Brain microvascular endothelial cell (primary cell): ENCODE data around the gene NLRP6.
A peak's percentile ranks its signal among the peaks of the same experiment; 100 is the strongest.
"Not testable (repeated sequence)": the region's sequence is repeated elsewhere in the genome, so short reads cannot be mapped to it uniquely, and the experiment has no call there.

Source experiments
- DNase-seq: peaks from one replicate; pipeline ENCODE4 v3.0.0-alpha.2; 2020
- H3K27ac ChIP-seq: fragments of 250-450 bp; sonication (Bioruptor Pico); 2 replicates; pipeline ENCODE4 v1.5.1; 2020; ENCODE audit warnings: mild to moderate bottlenecking, moderate library complexity
- H3K27me3 ChIP-seq: fragments of 250-450 bp; sonication (Bioruptor Pico); replicated peaks from 2 replicates; pipeline ENCODE4 v1.5.1; 2020; ENCODE audit warnings: mild to moderate bottlenecking
- H3K36me3 ChIP-seq: fragments of 250-450 bp; sonication (Bioruptor Pico); replicated peaks from 2 replicates; pipeline ENCODE4 v1.5.1; 2020; ENCODE audit warnings: mild to moderate bottlenecking
- H3K4me3 ChIP-seq: 2 replicates; pipeline ENCODE4 v1.5.1; 2011; ENCODE audit warnings: low read depth, mild to moderate bottlenecking, control low read depth, low read length, moderate library complexity
- CTCF ChIP-seq: IDR thresholded peaks from 2 replicates; pipeline ENCODE4 v1.5.1; 2011; ENCODE audit warnings: low read depth, mild to moderate bottlenecking, moderate library complexity, low read length, control low read depth, inconsistent platforms; ENCODE audit errors: missing control alignments
- in situ Hi-C: cut with HindIII; loops from 2 replicates; pipeline ENCODE4 v1.10.0; 2017; ENCODE audit warnings: low sequenced_read_pairs, low pct_ligation_motif_present

The NLRP6 gene

GRCh38 chr11:235997-236773 is 42.0 kb upstream of the NLRP6 start, which contains the start of gene SIRT3:
Gene SIRT3 (minus strand): TSS chr11:236342. CDS start chr11:236328, 14 bp downstream.
- in situ Hi-C loops = no loop called here
- H3K27ac ChIP-seq = peak within 1 kb of the TSS; percentile 82
- no peaks in the 10 kb centered on the region for H3K27me3 ChIP-seq
- H3K36me3 ChIP-seq = peaks cover 5% of the 10 kb centered on the region
- DNase-seq = peak; percentile 60
- peak; percentile 6 for TF ChIP-seq CTCF
- H3K4me3 ChIP-seq = peak within 1 kb of the TSS; percentile 93

- in situ Hi-C loops = no loop called here
- peak; percentile 83 for DNase-seq
- no peak for TF ChIP-seq CTCF
- Histone ChIP-seq H3K27ac (peak within 1 kb of the TSS; percentile 82), H3K4me3 (peak within 1 kb of the TSS; percentile 93), H3K27me3 (no peaks in the 10 kb centered on the region), H3K36me3 (peaks cover 7% of the 10 kb centered on the region)
Measured at GRCh38 chr11:236774-237767, 41.1 kb upstream of the NLRP6 start, which contains the start of gene PSMD13. Gene PSMD13 (plus strand): TSS chr11:236976. CDS start chr11:237050, 74 bp downstream.

- peaks cover 13% of the 10 kb centered on the region for H3K36me3 ChIP-seq
- DNase-seq, H3K27me3 ChIP-seq, in situ Hi-C loops, H3K27ac ChIP-seq, H3K4me3 ChIP-seq: not testable (repeated sequence)
Measured at GRCh38 chr11:238346-238745, 39.9 kb upstream of the NLRP6 start.

GRCh38 chr11:240315-240714 is 37.9 kb upstream of the NLRP6 start:
- DNase-seq = no peak
- no peak overlapping the region for H3K4me3 ChIP-seq
- in situ Hi-C loops = no loop called here
- H3K36me3 ChIP-seq = peaks cover 23% of the 10 kb centered on the region
- no peak overlapping the region for H3K27ac ChIP-seq
- no peaks in the 10 kb centered on the region for H3K27me3 ChIP-seq
- no peak for TF ChIP-seq CTCF

GRCh38 chr11:241634-242033 is 36.6 kb upstream of the NLRP6 start:
- no peak for DNase-seq
- H3K27me3 ChIP-seq = no peaks in the 10 kb centered on the region
- in situ Hi-C loops = no loop called here
- H3K4me3 ChIP-seq = no peak overlapping the region
- H3K27ac ChIP-seq = no peak overlapping the region
- peaks cover 32% of the 10 kb centered on the region for H3K36me3 ChIP-seq
- TF ChIP-seq CTCF = no peak

GRCh38 chr11:244376-244775 is 33.8 kb upstream of the NLRP6 start:
- no peak for DNase-seq
- no peaks in the 10 kb centered on the region for H3K27me3 ChIP-seq
- in situ Hi-C loops = no loop called here
- no peak overlapping the region for H3K27ac ChIP-seq
- TF ChIP-seq CTCF = no peak
- H3K4me3 ChIP-seq = no peak overlapping the region
- peaks cover 45% of the 10 kb centered on the region for H3K36me3 ChIP-seq
